ENCODE results near the gene SPATA32.

- TF ChIP-seq POLR2A (IDR thresholded peaks at IDR 0.05; ENCODE audit: low read length) = no peak
- no peak for TF ChIP-seq GATA1 (IDR thresholded peaks at IDR 0.05; ENCODE audit: low read depth, low read length)
Observed at GRCh38 chr17:45310380-45311324, 48.8 kb upstream of the SPATA32 start.

Measured in erythroblast (primary cell).